NCI-H1694 treated with DMSO at 0.1 percent for 48 hours (cell line): ENCODE data around the gene FGD5.

Source experiments
- DNase-seq: peaks from one replicate; lab custom pipeline; 2025; lab: John Stamatoyannopoulos, UW

The FGD5 gene

GRCh38 chr3:14853271-14853951 lies 34.6 kb downstream of the FGD5 start:
- DNase-seq: no peak

GRCh38 chr3:14857506-14857905 lies 38.7 kb downstream of the FGD5 start:
- DNase-seq: no peak

- no peak for DNase-seq
These were observed 39.3 kb downstream of the FGD5 start for GRCh38 chr3:14858105-14858504.

GRCh38 chr3:14859880-14860279 lies 41.1 kb downstream of the FGD5 start:
- no peak for DNase-seq

GRCh38 chr3:14861031-14861430 lies 42.3 kb downstream of the FGD5 start:
- no peak for DNase-seq

- no peak for DNase-seq
These were observed 42.9 kb downstream of the FGD5 start for GRCh38 chr3:14861446-14862302.

- no peak for DNase-seq
These were observed 43.5 kb downstream of the FGD5 start for GRCh38 chr3:14862303-14862660.

GRCh38 chr3:14862661-14863230 lies 44.0 kb downstream of the FGD5 start:
- no peak for DNase-seq

GRCh38 chr3:14863333-14864100 lies 44.8 kb downstream of the FGD5 start:
- no peak for DNase-seq

- no peak for DNase-seq
These were observed 45.4 kb downstream of the FGD5 start for GRCh38 chr3:14864131-14864530.

- no peak for DNase-seq
These were observed 47.9 kb downstream of the FGD5 start for GRCh38 chr3:14866627-14867026.

- no peak for DNase-seq
These were observed 49.3 kb downstream of the FGD5 start for GRCh38 chr3:14867936-14868570.

- DNase-seq: no peak
These were observed 51.4 kb downstream of the FGD5 start for GRCh38 chr3:14869917-14870782.

GRCh38 chr3:14870783-14871060 lies 52.0 kb downstream of the FGD5 start:
- DNase-seq: no peak

GRCh38 chr3:14871456-14872200 lies 52.9 kb downstream of the FGD5 start:
- no peak for DNase-seq

GRCh38 chr3:14872706-14873105 lies 53.9 kb downstream of the FGD5 start:
- DNase-seq: no peak

- no peak for DNase-seq
These were observed 56.0 kb downstream of the FGD5 start for GRCh38 chr3:14874784-14875183.

- DNase-seq: no peak
These were observed 56.8 kb downstream of the FGD5 start for GRCh38 chr3:14875411-14876175.

- DNase-seq: no peak
These were observed 58.2 kb downstream of the FGD5 start for GRCh38 chr3:14876921-14877333.

- no peak for DNase-seq
These were observed 58.7 kb downstream of the FGD5 start for GRCh38 chr3:14877469-14877868.
